Spleen (tissue), 11 donors: ENCODE measurements around the gene PYCR2. TPM values are rescaled to one million over a fixed set of nuclear protein-coding genes. Genes with fewer than 3 reads are reported as not detected.
A peak's percentile ranks its signal among the peaks of the same experiment; 100 is the strongest.

Source experiments
- DNase-seq: peaks from one replicate; pipeline ENCODE4 v3.0.0-alpha.2; 2020
- H3K27ac ChIP-seq, 8 donors: fragments of 200-600 bp; sonication (generic) in 7 of 8; 1 replicate in 4 of 8; 2 replicates in 4 of 8; pipeline versions ENCODE4 v1.5.0 to v1.8.0; 2016 to 2021; ENCODE audit warnings: inconsistent platforms in 4 of 8, mild to moderate bottlenecking in 4 of 8, moderate library complexity in 1 of 8
- H3K27me3 ChIP-seq, 7 donors: fragments of 200-600 bp; sonication (generic) in 6 of 7; replicated peaks in 1 of 7; 1 replicate in 4 of 7; 2 replicates in 3 of 7; pipeline versions ENCODE4 v1.5.0 to v1.8.0; 2016 to 2021; ENCODE audit warnings: inconsistent platforms in 3 of 7, mild to moderate bottlenecking in 1 of 7
- H3K36me3 ChIP-seq, 6 donors: fragments of 200-600 bp; sonication (generic) in 5 of 6; 1 replicate in 4 of 6; 2 replicates in 2 of 6; pipeline versions ENCODE4 v1.5.0 to v1.8.0; 2016 to 2021; ENCODE audit warnings: inconsistent platforms in 2 of 6
- H3K4me1 ChIP-seq, 6 donors: fragments of 200-600 bp; sonication (generic) in 5 of 6; 1 replicate in 3 of 6; 2 replicates in 3 of 6; pipeline versions ENCODE4 v1.5.0 to v1.8.0; 2016 to 2021; ENCODE audit warnings: inconsistent platforms in 3 of 6
- H3K4me3 ChIP-seq, 8 donors: fragments of 200-600 bp; sonication (generic) in 7 of 8; 1 replicate in 4 of 8; 2 replicates in 4 of 8; pipeline versions ENCODE4 v1.5.0 to v1.8.0; 2016 to 2021; ENCODE audit warnings: inconsistent platforms in 4 of 8, mild to moderate bottlenecking in 4 of 8, moderate library complexity in 2 of 8
- H3K9me3 ChIP-seq, 8 donors: fragments of 200-600 bp; sonication (generic) in 7 of 8; 1 replicate in 4 of 8; 2 replicates in 4 of 8; pipeline versions ENCODE4 v1.5.0 to v1.8.0; 2016 to 2021; ENCODE audit warnings: inconsistent platforms in 4 of 8
- CTCF ChIP-seq, 11 experiments: fragments of 200-600 bp in 7 of 11; fragments of 450-650 bp in 4 of 11; sonication (generic) in 4 of 11; IDR thresholded peaks in 8 of 11; conservative IDR thresholded peaks in 3 of 11; 1 replicate in 7 of 11; 2 replicates in 4 of 11; pipeline versions ENCODE4 v1.4.0 to v1.8.0; 2016 to 2021; ENCODE audit warnings: antibody characterized with exemption in 11 of 11, inconsistent platforms in 4 of 11, mild to moderate bottlenecking in 1 of 11
- POLR2A ChIP-seq, 3 donors: fragments of 450-650 bp; IDR thresholded peaks; one replicate each; pipeline ENCODE4 v1.5.1; 2017; ENCODE audit warnings: antibody characterized with exemption in 3 of 3, mild to moderate bottlenecking in 1 of 3
- POLR2AphosphoS5 ChIP-seq, 3 donors: sonication (generic); formaldehyde crosslinking; IDR thresholded peaks; one replicate each; pipeline ENCODE4 v1.5.1; 2017; ENCODE audit warnings: antibody characterized with exemption in 3 of 3
- WGBS, 5 donors: extraction: QIAGEN DNeasy Blood & Tissue Kit in 3 of 5; methylation state at CpG; one replicate each; pipeline versions ENCODE4 v1.1.5 to v1.1.7; 2013 to 2018; 5-methylcytosine and 5-hydroxymethylcytosine counted together
- intact Hi-C: fragments of 100-400 bp; cut with DNase I; formaldehyde crosslinking; loops from one replicate; pipeline ENCODE4 v1.15.0; 2023; ENCODE audit warnings: low total_unique reads
- polyA plus RNA-seq, 3 donors: library from polyadenylated mRNA; stranded (reverse); fragments of 200-250 nt; gene quantifications; one replicate each; pipeline ENCODE4 v1.2.1, GENCODE V29; 2013
- total RNA-seq, 7 donors: library from RNA; depleted of rRNA in 3 of 7; stranded (reverse); fragments of >200 nt in 3 of 7; fragmentation: NEBNext Ultra II Directional in 4 of 7; extraction: Animal tissue kit (Norgen Biotek cat#: 25700) in 4 of 7; gene quantifications; one replicate each; pipeline versions ENCODE4 v1.1.0 to v1.2.1, GENCODE V29; 2016 to 2021
- donor health status: healthy with polysubstance abuse.
- donor health status: DM: no; HTN: no; CAD: no; lungs with moderate emphysema.
- donor health status: DM: no; HTN: no; CAD: no.
- donor health status: Bipolar disorder and iron deficiency.
- donor health status: healthy.
- donor health status: DM: no; HTN: no; CAD: no.
- donor health status: DM: yes; HTN: yes; CAD: no.

PYCR2 gene
- total and polyA plus RNA-seq, 10 donors = 50.0 to 80.4 (median 68.2) TPM

GRCh38 chr1:225899044-225899925 is 24.8 kb downstream of the PYCR2 start:
- TF ChIP-seq CTCF (IDR thresholded peaks at IDR 0.05 in 8 of 11, conservative IDR thresholded peaks at IDR 0.05 in 3 of 11) (no peak), POLR2A (IDR thresholded peaks at IDR 0.05) (no peak), POLR2AphosphoS5 (IDR thresholded peaks at IDR 0.05) (no peak)
- no peak for DNase-seq
- no peaks in the 10 kb centered on the region for H3K9me3 ChIP-seq
- H3K4me3 ChIP-seq = no peak overlapping the region
- WGBS, 5 donors = 60 to 79% (median 64%) methylated on average over 4 of the region's 4 CpGs
- no peaks in the 10 kb centered on the region for H3K27me3 ChIP-seq
- peaks cover 11 to 39% (median 32%) of the 10 kb centered on the region in 6 donors for H3K4me1 ChIP-seq
- H3K36me3 ChIP-seq = no peaks in the 10 kb centered on the region
- H3K27ac ChIP-seq = peak overlapping the region in 2 of 8 donors; percentile 81 to 91
- intact Hi-C loops = no loop called here

- H3K27ac ChIP-seq = peak overlapping the region; percentile 68 to 91 (median 78)
- DNase-seq = peak; percentile 86
- intact Hi-C loops = no loop called here
- H3K36me3 ChIP-seq = no peaks in the 10 kb centered on the region
- WGBS, 5 donors = 80 to 85% (median 83%) methylated on average over 16 to 19 of the region's 19 CpGs
- H3K4me1 ChIP-seq = peaks cover 11 to 39% (median 32%) of the 10 kb centered on the region in 6 donors
- H3K9me3 ChIP-seq = no peaks in the 10 kb centered on the region
- TF ChIP-seq POLR2AphosphoS5 (IDR thresholded peaks at IDR 0.05) = peak in 2 of 3 donors; percentile 20 to 62
- TF ChIP-seq CTCF (IDR thresholded peaks at IDR 0.05 in 8 of 11, conservative IDR thresholded peaks at IDR 0.05 in 3 of 11) = no peak
- H3K27me3 ChIP-seq = no peaks in the 10 kb centered on the region
- H3K4me3 ChIP-seq = peak overlapping the region in 1 of 8 donors; percentile 41
Observed at GRCh38 chr1:225897595-225898514, 26.2 kb downstream of the PYCR2 start.

- peak; percentile 83 for DNase-seq
- Histone ChIP-seq H3K27ac (peak overlapping the region; percentile 68 to 91 (median 78)), H3K27me3 (no peaks in the 10 kb centered on the region), H3K36me3 (no peaks in the 10 kb centered on the region), H3K9me3 (no peaks in the 10 kb centered on the region), H3K4me1 (peaks cover 11 to 39% (median 32%) of the 10 kb centered on the region in 6 donors), H3K4me3 (peak overlapping the region in 1 of 8 donors; percentile 41)
- intact Hi-C loops = no loop called here
- no peak for TF ChIP-seq POLR2A (IDR thresholded peaks at IDR 0.05)
- TF ChIP-seq POLR2AphosphoS5 (IDR thresholded peaks at IDR 0.05) = peak; percentile 43 to 83 (median 80)
- TF ChIP-seq CTCF (IDR thresholded peaks at IDR 0.05 in 8 of 11, conservative IDR thresholded peaks at IDR 0.05 in 3 of 11) = peak in 1 of 11 experiments; percentile 10
- 27 to 46% (median 31%) methylated on average over 7 of the region's 7 CpGs for WGBS, 5 donors
Observed at GRCh38 chr1:225896937-225897549, 27.0 kb downstream of the PYCR2 start.
